HEK293T (cell line): ENCODE data around the gene IFRD2.
"Not testable (repeated sequence)": the region's sequence is repeated elsewhere in the genome, so short reads cannot be mapped to it uniquely, and the experiment has no call there.

ENCODE experiments used
- CTCF ChIA-PET: fragments of 350-600 bp; formaldehyde crosslinking; extraction: SDS; loops from one replicate; lab custom pipeline; 2021; ENCODE audit warnings: antibody characterized with exemption, inconsistent platforms; lab: Yijun Ruan, JAX
- POLR2A ChIA-PET: fragments of 350-600 bp; formaldehyde crosslinking; extraction: SDS; loops from one replicate; lab custom pipeline; 2020; ENCODE audit warnings: antibody characterized with exemption, inconsistent platforms; lab: Yijun Ruan, JAX
- DNase-seq: peaks from one replicate; pipeline ENCODE4 v3.0.0; 2012; ENCODE audit warnings: mixed read lengths; ENCODE audit errors: extremely low spot score
- ARNT ChIP-seq: fragments of 450-650 bp; IDR thresholded peaks from 2 replicates; pipeline ENCODE4 v1.6.1; 2017; ENCODE audit warnings: mild to moderate bottlenecking
- BHLHE40 ChIP-seq: fragments of 450-650 bp; IDR thresholded peaks from 2 replicates; pipeline ENCODE4 v1.6.1; 2016; ENCODE audit warnings: mild to moderate bottlenecking, moderate library complexity, borderline replicate concordance
- CTBP1 ChIP-seq: fragments of 450-650 bp; IDR thresholded peaks from 2 replicates; pipeline ENCODE4 v1.6.1; 2016; ENCODE audit warnings: borderline replicate concordance
- ELF4 ChIP-seq: fragments of 450-650 bp; IDR thresholded peaks from 2 replicates; pipeline ENCODE4 v1.6.1; 2017; ENCODE audit warnings: antibody characterized with exemption
- FOXA1 ChIP-seq: fragments of 450-650 bp; IDR thresholded peaks from 2 replicates; pipeline ENCODE4 v1.6.1; 2016; ENCODE audit warnings: mild to moderate bottlenecking
- FOXK2 ChIP-seq: fragments of 450-650 bp; IDR thresholded peaks from 2 replicates; pipeline ENCODE4 v1.6.1; 2016; ENCODE audit warnings: mild to moderate bottlenecking
- FOXM1 ChIP-seq: fragments of 450-650 bp; IDR thresholded peaks from 2 replicates; pipeline ENCODE4 v1.6.1; 2017; ENCODE audit warnings: mild to moderate bottlenecking, borderline replicate concordance
- HDGF ChIP-seq: fragments of 450-650 bp; IDR thresholded peaks from 2 replicates; pipeline ENCODE4 v1.6.1; 2017; ENCODE audit warnings: antibody characterized with exemption, borderline replicate concordance
- L3MBTL2 ChIP-seq: fragments of 450-650 bp; conservative IDR thresholded peaks from 2 replicates; pipeline ENCODE4 v1.6.1; 2016; ENCODE audit warnings: mild to moderate bottlenecking
- LEF1 ChIP-seq: fragments of 450-650 bp; IDR thresholded peaks from 2 replicates; pipeline ENCODE4 v1.6.1; 2017; ENCODE audit warnings: mild to moderate bottlenecking, borderline replicate concordance
- NFRKB ChIP-seq: fragments of 450-650 bp; IDR thresholded peaks from 2 replicates; pipeline ENCODE4 v1.6.1; 2016; ENCODE audit warnings: mild to moderate bottlenecking, moderate library complexity
- PKNOX1 ChIP-seq: fragments of 450-650 bp; IDR thresholded peaks from 2 replicates; pipeline ENCODE4 v1.6.1; 2016
- SP1 ChIP-seq: fragments of 450-650 bp; IDR thresholded peaks from 2 replicates; pipeline ENCODE4 v1.6.1; 2017
- TARDBP ChIP-seq: fragments of 450-650 bp; IDR thresholded peaks from 2 replicates; pipeline ENCODE4 v1.6.1; 2016
- ZNF384 ChIP-seq: fragments of 450-650 bp; IDR thresholded peaks from 2 replicates; pipeline ENCODE4 v1.6.1; 2016

Gene IFRD2

DNA sequence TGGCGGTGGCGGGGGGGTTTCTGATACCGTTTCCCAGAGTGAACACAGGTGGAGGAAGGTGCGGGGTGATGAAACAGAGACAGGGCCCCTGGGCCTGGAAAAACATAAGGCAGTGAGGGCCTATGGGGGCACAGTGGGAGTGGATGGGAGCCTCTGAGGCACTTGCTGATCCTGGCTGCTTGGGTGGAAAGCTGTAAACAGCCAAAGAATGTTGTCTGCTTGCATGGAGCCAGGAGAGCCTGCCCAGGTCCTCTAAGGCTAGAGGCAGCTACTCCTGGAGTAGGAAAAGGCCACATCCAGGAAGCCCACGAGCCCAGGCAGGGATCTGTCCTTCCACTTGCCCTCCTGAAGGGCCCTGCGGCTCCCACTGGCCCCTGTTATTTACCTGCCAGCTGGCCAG lies 26.2 kb downstream of the IFRD2 start:
- TF ChIP-seq L3MBTL2 = no peak
- TF ChIP-seq NFRKB = no peak
- no peak for TF ChIP-seq FOXA1
- no peak for TF ChIP-seq PKNOX1
- TF ChIP-seq ZNF384 = no peak
- no peak for TF ChIP-seq BHLHE40
- no peak for TF ChIP-seq SP1
- TF ChIP-seq LEF1 = no peak
- CTCF ChIA-PET = interaction anchor here (0.6 to 1.4 kb wide), 2 partner anchors 55 to 71 kb away, joined by 4 to 5 read pairs; no protein-coding TSS in a partner anchor
- POLR2A ChIA-PET = interaction anchor here (1.9 to 2.6 kb wide), 2 partner anchors 20 to 37 kb away, joined by 7 to 12 read pairs; no protein-coding TSS in a partner anchor
- no peak for DNase-seq

DNA sequence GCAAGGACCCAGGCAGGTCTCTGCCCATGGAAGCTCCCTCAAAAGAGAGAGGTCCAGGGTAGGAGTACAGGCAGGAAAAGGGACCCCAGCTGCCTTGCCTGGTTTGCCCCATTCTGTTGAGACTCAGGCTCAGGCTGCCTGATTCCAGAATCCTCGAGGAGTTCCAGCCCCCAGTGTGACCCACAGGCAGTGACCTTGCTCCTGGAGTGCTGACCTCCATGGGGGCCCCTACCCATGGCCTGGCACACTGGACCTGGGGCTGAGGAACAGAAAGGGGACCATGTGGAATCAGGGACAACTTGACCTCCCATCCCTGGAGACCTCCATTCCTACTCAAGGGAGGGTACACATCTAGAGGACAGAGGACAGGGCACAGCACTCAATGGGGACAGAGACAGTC lies 26.7 kb downstream of the IFRD2 start:
- ChIA-PET CTCF (interaction anchor here (0.6 to 1.7 kb wide), 2 partner anchors 19 to 56 kb away, joined by 4 to 9 read pairs; no protein-coding TSS in a partner anchor), POLR2A (interaction anchor here (1.9 to 2.6 kb wide), 2 partner anchors 19 to 37 kb away, joined by 7 to 12 read pairs; no protein-coding TSS in a partner anchor)
- TF ChIP-seq BHLHE40 (no peak), CTBP1 (no peak), TARDBP (no peak), HDGF (no peak)
- DNase-seq = no peak

DNA sequence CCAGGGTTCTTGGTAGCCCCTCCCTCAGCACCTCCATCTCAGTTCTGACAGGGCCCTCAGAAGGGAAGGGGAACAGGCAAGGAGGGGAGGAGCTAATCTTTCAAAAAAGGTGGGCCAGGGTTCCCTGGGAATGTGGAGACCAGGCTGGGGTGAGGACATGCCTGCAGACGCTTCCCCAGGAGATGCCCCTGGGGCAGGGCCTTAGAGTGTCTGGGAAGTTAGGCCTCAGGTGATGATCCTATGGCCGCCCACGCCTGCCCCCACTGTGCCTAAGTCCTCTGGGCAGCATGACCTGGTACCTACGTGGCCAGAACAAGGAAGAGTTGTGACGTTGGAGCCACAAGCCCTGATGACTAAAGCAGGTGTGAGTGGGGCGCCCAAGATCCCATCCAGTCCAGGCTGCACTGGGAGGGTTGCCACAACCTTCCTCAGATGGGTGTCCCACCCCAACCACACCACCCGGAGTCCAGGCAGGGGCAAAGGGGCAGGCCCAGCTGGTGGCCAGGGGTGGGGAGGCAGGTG lies 27.2 kb downstream of the IFRD2 start:
- ChIA-PET CTCF (interaction anchor here (0.6 to 1.7 kb wide), 8 partner anchors 10 to 280 kb away, joined by 3 to 9 read pairs (median 4); no protein-coding TSS in a partner anchor), POLR2A (interaction anchor here (0.6 to 1.9 kb wide), 9 partner anchors 19 to 335 kb away, joined by 3 to 8 read pairs (median 4); partner anchors contain the start of genes CYB561D2, HYAL3, IFRD2 and MON1A)
- no peak for TF ChIP-seq NFRKB
- TF ChIP-seq ELF4 = no peak
- TF ChIP-seq FOXK2 = no peak
- no peak for DNase-seq

DNA sequence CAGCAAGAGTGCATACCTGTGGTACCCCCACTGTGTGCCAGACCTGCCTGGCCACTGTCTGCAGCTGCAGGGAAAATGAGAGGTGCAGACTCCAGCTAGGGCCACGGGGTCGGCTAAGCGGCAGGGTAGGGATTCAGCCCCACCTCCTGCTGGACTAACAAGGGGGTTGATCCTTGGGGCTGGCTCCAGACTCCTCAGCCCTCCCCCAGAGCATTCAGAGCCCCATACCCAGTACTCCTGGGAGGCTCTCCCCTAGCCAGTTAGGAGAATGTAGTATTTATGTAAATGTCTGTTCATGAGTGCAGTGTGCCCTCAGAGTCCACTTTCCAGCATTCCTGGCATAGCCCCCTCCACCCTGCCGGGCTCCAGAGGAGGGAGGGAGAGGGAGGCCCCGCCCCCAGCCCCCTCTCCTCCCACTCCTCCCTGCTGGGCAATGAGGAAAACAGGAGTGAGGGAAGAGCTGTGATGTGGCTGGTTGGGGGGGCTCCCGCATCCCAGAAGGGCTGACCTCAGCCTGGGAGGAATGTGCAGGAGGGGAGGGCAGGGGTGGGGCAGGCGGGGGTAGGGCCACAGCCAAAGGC lies 27.8 kb downstream of the IFRD2 start:
- DNase-seq = peak; percentile 54
- TF ChIP-seq HDGF (0 out of 2 replicates have a peak, but pooled peaks have one; percentile 19), SP1 (no peak), FOXM1 (no peak), FOXA1 (no peak)
- ChIA-PET POLR2A (interaction anchor here (0.6 to 2.2 kb wide), 13 partner anchors 18 to 1417 kb away, joined by 3 to 8 read pairs (median 4); partner anchors contain the start of genes CYB561D2, HYAL3, MON1A and NAA80), CTCF (interaction anchor here (0.6 to 1.7 kb wide), 8 partner anchors 10 to 281 kb away, joined by 3 to 9 read pairs (median 4); no protein-coding TSS in a partner anchor)

- DNase-seq = no peak
- ChIA-PET POLR2A (interaction anchor here (0.6 to 2.2 kb wide), 14 partner anchors 17 to 1417 kb away, joined by 3 to 8 read pairs (median 4); partner anchors contain the start of genes CYB561D2, MON1A, NPRL2 and TUSC2), CTCF (interaction anchor here (0.8 to 1.7 kb wide), 8 partner anchors 11 to 107 kb away, joined by 3 to 9 read pairs (median 4); no protein-coding TSS in a partner anchor)
- TF ChIP-seq ELF4 = no peak
- no peak for TF ChIP-seq FOXA1
- TF ChIP-seq TARDBP = no peak
- TF ChIP-seq ZNF384 = no peak
- TF ChIP-seq CTBP1 = no peak
- no peak for TF ChIP-seq FOXK2
- TF ChIP-seq NFRKB = no peak
- no peak for TF ChIP-seq HDGF
- TF ChIP-seq LEF1 = no peak
- no peak for TF ChIP-seq BHLHE40
- no peak for TF ChIP-seq ARNT
Measured at GRCh38 chr3:50263478-50264382, 28.5 kb downstream of the IFRD2 start.

- no peak for DNase-seq
- ChIA-PET POLR2A (interaction anchor here (0.6 to 2.2 kb wide), 3 partner anchors 16 to 74 kb away, joined by 3 to 6 read pairs (median 4); no protein-coding TSS in a partner anchor), CTCF (interaction anchor here (0.7 to 1.1 kb wide), 3 partner anchors 12 to 74 kb away, joined by 3 to 6 read pairs (median 4); no protein-coding TSS in a partner anchor)
- no peak for TF ChIP-seq TARDBP
Measured at GRCh38 chr3:50262778-50263177, 29.5 kb downstream of the IFRD2 start.

GRCh38 chr3:50262200-50262599 lies 30.0 kb downstream of the IFRD2 start:
- CTCF ChIA-PET, POLR2A ChIA-PET, DNase-seq: not testable (repeated sequence)
